SU-DHL-6 (cell line): ENCODE results near the gene ZFYVE27.

Source experiments
- H2AFZ ChIP-seq: fragments of 200-600 bp; sonication (generic); 2 replicates; pipeline ENCODE4 v1.6.1; 2014; ENCODE audit warnings: low read depth, mild to moderate bottlenecking, moderate library complexity, mixed read lengths, antibody characterized with exemption, low read length; ENCODE audit not compliant: severe bottlenecking
- H3F3A ChIP-seq: fragments of 200-600 bp; shearing (Covaris generic); 2 replicates; pipeline ENCODE4 v1.6.0; 2016; ENCODE audit warnings: antibody characterized with exemption, mild to moderate bottlenecking; ENCODE audit not compliant: insufficient read depth
- H3K27ac ChIP-seq: fragments of 200-600 bp; sonication (generic); 2 replicates; pipeline ENCODE4 v1.5.1; 2016; ENCODE audit warnings: low read depth, mild to moderate bottlenecking, low read length, moderate library complexity, mixed read lengths
- H3K27me3 ChIP-seq: fragments of 200-600 bp; sonication (generic), shearing (Covaris generic); 2 replicates; pipeline ENCODE4 v1.6.0; 2014; ENCODE audit warnings: mild to moderate bottlenecking, low read length
- H3K36me3 ChIP-seq: fragments of 200-600 bp; sonication (generic); 2 replicates; pipeline ENCODE4 v1.6.1; 2014; ENCODE audit warnings: mild to moderate bottlenecking, low read length, mixed read lengths
- H3K4me2 ChIP-seq: fragments of 300-600, 200-600 bp; shearing (Covaris generic), sonication (generic); 2 replicates; pipeline ENCODE4 v1.6.0; 2014; ENCODE audit warnings: low read length, low read depth, mild to moderate bottlenecking; ENCODE audit not compliant: poor library complexity, severe bottlenecking
- H3K4me3 ChIP-seq: fragments of 200-600 bp; sonication (generic); 2 replicates; pipeline ENCODE4 v1.5.1; 2014; ENCODE audit warnings: antibody characterized with exemption, low read length, mild to moderate bottlenecking, mixed read lengths; ENCODE audit not compliant: insufficient read depth, poor library complexity, severe bottlenecking
- H3K79me2 ChIP-seq: fragments of 200-600 bp; sonication (generic); 2 replicates; pipeline ENCODE4 v1.6.1; 2014; ENCODE audit warnings: mild to moderate bottlenecking, low read length, moderate library complexity; ENCODE audit not compliant: insufficient read depth
- H3K9ac ChIP-seq: fragments of 200-600 bp; sonication (generic); 2 replicates; pipeline ENCODE4 v1.7.0; 2014; ENCODE audit warnings: mild to moderate bottlenecking, low read length
- H3K9me2 ChIP-seq: fragments of 200-600 bp; sonication (generic); replicated peaks from 2 replicates; pipeline ENCODE4 v1.6.1; 2014; ENCODE audit warnings: low read length; ENCODE audit not compliant: insufficient read depth
- H3K9me3 ChIP-seq: fragments of 200-600 bp; sonication (generic); 2 replicates; pipeline ENCODE4 v1.6.1; 2014; ENCODE audit warnings: low read length, mixed read lengths; ENCODE audit not compliant: insufficient read depth
- H4K20me1 ChIP-seq: fragments of 200-600 bp; sonication (generic); 2 replicates; pipeline ENCODE4 v1.6.1; 2014; ENCODE audit warnings: low read depth, mild to moderate bottlenecking, antibody characterized with exemption, low read length, moderate library complexity, mixed read lengths
- EZH2phosphoT487 ChIP-seq: fragments of 200-600 bp; sonication (generic), shearing (Covaris generic); conservative IDR thresholded peaks from 2 replicates; pipeline ENCODE4 v1.6.1; 2018; ENCODE audit warnings: mild to moderate bottlenecking, antibody characterized with exemption, low read length, moderate library complexity, mixed read lengths
- TF ChIP-seq, protein P1 (sequence below): fragments of 200-600 bp; sonication (generic); IDR thresholded peaks from one replicate; pipeline ENCODE4 v1.5.1; 2017; ENCODE audit warnings: antibody characterized with exemption, mild to moderate bottlenecking, low read length, moderate library complexity; ENCODE audit not compliant: insufficient read depth, poor library complexity, severe bottlenecking

ZFYVE27 gene

DNA sequence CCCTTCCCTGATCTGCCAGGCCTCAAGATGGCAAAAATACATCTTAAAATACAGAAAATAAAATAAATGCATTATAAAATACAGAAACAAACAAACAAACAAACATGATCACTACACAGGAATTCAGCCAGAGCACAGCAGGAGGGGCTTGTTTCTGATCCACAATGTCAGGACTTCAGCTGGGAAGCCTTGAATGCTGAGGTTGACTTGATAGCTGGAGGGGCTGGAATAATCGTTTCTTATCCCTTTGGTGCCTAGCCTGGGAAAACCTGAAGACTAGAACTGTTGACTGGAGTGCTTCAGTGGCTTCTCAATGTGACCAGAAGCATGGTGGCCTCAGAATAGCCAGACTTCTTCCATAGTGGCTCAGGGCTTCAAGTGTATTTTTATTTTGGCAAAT is 32.6 kb upstream of the ZFYVE27 start:
- Histone ChIP-seq H3K27me3 (no peaks in the 10 kb centered on the region), H3F3A (no peaks in the 10 kb centered on the region), H3K4me2 (no peak overlapping the region), H3K79me2 (no peaks in the 10 kb centered on the region), H3K9ac (no peak overlapping the region), H3K4me3 (no peak overlapping the region), H3K27ac (no peak overlapping the region), H4K20me1 (no peaks in the 10 kb centered on the region), H3K9me2 (no peaks in the 10 kb centered on the region), H3K36me3 (no peaks in the 10 kb centered on the region), H2AFZ (no peak overlapping the region), H3K9me3 (no peaks in the 10 kb centered on the region)
- TF ChIP-seq EZH2phosphoT487, result no peak
- TF ChIP-seq, protein P1, sequence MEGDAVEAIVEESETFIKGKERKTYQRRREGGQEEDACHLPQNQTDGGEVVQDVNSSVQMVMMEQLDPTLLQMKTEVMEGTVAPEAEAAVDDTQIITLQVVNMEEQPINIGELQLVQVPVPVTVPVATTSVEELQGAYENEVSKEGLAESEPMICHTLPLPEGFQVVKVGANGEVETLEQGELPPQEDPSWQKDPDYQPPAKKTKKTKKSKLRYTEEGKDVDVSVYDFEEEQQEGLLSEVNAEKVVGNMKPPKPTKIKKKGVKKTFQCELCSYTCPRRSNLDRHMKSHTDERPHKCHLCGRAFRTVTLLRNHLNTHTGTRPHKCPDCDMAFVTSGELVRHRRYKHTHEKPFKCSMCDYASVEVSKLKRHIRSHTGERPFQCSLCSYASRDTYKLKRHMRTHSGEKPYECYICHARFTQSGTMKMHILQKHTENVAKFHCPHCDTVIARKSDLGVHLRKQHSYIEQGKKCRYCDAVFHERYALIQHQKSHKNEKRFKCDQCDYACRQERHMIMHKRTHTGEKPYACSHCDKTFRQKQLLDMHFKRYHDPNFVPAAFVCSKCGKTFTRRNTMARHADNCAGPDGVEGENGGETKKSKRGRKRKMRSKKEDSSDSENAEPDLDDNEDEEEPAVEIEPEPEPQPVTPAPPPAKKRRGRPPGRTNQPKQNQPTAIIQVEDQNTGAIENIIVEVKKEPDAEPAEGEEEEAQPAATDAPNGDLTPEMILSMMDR, result no peak

DNA sequence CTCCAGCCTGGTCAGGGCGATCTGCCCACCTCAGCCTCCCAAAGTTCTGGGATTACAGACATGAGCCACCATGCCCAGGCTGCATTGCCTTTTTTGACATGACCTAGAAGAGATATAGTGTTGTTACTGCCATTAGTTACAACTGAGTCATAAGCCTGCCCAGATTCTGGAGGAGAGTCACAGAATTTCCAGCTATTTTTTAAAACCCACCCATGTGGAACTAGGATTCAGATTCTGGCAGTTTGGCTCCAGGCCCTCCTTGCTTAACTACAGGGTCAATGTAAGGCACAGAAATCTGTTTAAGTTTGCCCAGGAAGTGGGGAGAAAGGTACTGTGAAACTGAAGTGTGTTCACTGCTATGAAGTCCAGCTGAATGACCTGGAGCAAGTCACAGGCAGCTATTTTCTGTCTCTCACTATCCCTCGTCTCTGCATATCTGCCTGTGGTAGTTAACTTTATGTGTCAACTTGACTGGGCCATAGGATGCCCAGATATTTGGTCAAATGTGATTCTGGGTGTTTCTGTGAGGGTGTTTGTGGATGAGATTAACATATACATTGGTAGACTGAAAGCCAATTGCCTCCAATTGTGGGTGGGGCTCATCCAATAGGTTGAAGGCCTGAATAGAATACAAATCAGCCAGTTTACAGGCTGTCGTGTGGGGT is 31.8 kb upstream of the ZFYVE27 start:
- Histone ChIP-seq H3K4me2 (no peak overlapping the region), H4K20me1 (no peaks in the 10 kb centered on the region), H3K36me3 (no peaks in the 10 kb centered on the region), H3K27ac (no peak overlapping the region), H3F3A (no peaks in the 10 kb centered on the region), H3K27me3 (no peaks in the 10 kb centered on the region), H3K79me2 (no peaks in the 10 kb centered on the region), H3K9ac (no peak overlapping the region), H3K9me3 (no peaks in the 10 kb centered on the region), H3K4me3 (no peak overlapping the region), H2AFZ (no peak overlapping the region), H3K9me2 (no peaks in the 10 kb centered on the region)
- TF ChIP-seq, protein P1, result no peak
- TF ChIP-seq EZH2phosphoT487, result no peak

DNA sequence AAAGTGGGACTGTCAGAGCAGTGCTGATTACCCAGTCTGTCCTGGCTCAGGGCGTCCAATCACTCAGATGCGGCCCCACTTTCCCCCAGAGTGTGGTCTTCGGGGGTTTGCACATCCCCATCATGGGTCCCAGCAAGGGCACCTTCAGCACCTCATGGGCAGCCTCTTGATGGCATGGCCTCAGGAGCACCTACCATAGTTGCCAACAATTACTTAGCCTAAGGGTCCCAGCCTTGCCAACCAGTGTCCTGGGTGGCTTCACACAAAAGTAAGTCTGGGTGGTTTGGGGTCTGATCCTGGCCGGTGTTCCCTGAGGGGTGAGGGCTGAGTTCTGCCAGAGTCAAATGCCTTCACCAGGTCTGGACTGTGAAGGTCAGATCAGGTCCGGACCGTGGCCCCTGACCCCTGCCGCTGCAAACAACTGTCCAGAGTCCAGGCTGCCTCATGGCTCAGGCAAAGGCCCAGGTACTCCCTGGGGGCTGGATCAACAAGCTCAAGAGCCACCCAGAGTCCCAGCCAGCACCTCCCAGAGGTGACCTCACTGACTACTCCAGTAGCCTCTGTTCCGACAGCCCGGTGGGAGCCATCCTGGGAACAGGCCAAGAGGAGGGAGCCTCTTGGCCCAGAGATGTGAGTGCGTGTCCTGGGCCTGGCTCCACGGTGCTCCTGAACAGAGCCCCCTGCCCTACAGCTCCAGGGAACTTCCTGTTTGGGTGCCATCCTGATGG is 29.6 kb upstream of the ZFYVE27 start:
- Histone ChIP-seq H3F3A (no peaks in the 10 kb centered on the region), H4K20me1 (no peaks in the 10 kb centered on the region), H3K4me2 (no peak overlapping the region), H3K27ac (no peak overlapping the region), H3K36me3 (no peaks in the 10 kb centered on the region), H3K79me2 (no peaks in the 10 kb centered on the region), H2AFZ (no peak overlapping the region), H3K4me3 (no peak overlapping the region), H3K9ac (no peak overlapping the region), H3K9me3 (no peaks in the 10 kb centered on the region), H3K27me3 (no peaks in the 10 kb centered on the region), H3K9me2 (no peaks in the 10 kb centered on the region)
- TF ChIP-seq EZH2phosphoT487, result no peak
- TF ChIP-seq, protein P1, result no peak
